CD4-positive, alpha-beta T cell (primary cell): ENCODE measurements around the gene MLC1. TPM values are rescaled to one million over a fixed set of nuclear protein-coding genes. Genes with fewer than 3 reads are reported as not detected.

Experiments
- ATAC-seq: fragments of 200-7000 bp; cut with Tn5 transposase; one replicate; pipeline ENCODE4 v1.10.0; 2022; ENCODE audit warnings: mild to moderate bottlenecking; ENCODE audit not compliant: poor library complexity
- CTCF ChIA-PET: fragments of 350-600 bp; sonication (Branson Sonifier 250); formaldehyde crosslinking; loops from one replicate; lab custom pipeline; 2021; ENCODE audit warnings: antibody characterized with exemption, inconsistent platforms; lab: Charles Lee
- POLR2A ChIA-PET: fragments of 350-600 bp; sonication (Branson Sonifier 250); formaldehyde crosslinking; loops from one replicate; lab custom pipeline; 2021; ENCODE audit warnings: antibody characterized with exemption, inconsistent platforms; lab: Charles Lee
- DNase-seq, 14 experiments: peaks; one replicate each; pipeline ENCODE4 v3.0.0-alpha.2; 2013 to 2020; ENCODE audit warnings: mixed read lengths in 2 of 14
- H3K27ac ChIP-seq, 2 donors: one replicate each; pipeline versions ENCODE4 v1.5.1 to v1.7.0; 2013; ENCODE audit warnings: low read length in 2 of 2, low read depth in 1 of 2, mild to moderate bottlenecking in 1 of 2
- H3K27me3 ChIP-seq, 2 experiments: 1 replicate in 1 of 2; 2 replicates in 1 of 2; pipeline versions ENCODE4 v1.6.1 to v1.7.0; 2013; ENCODE audit warnings: low read length in 2 of 2, control low read depth in 1 of 2, mild to moderate bottlenecking in 1 of 2, moderate library complexity in 1 of 2; ENCODE audit not compliant: insufficient read depth in 2 of 2, control insufficient read depth in 1 of 2
- H3K36me3 ChIP-seq: one replicate; pipeline ENCODE4 v1.6.1; 2013; ENCODE audit warnings: low read length, control low read depth; ENCODE audit not compliant: insufficient read depth
- H3K4me1 ChIP-seq: one replicate; pipeline ENCODE4 v1.6.1; 2013; ENCODE audit warnings: low read length, control low read depth; ENCODE audit not compliant: insufficient read depth
- H3K4me3 ChIP-seq: one replicate; pipeline ENCODE4 v1.5.1; 2013; ENCODE audit warnings: mild to moderate bottlenecking, low read length, moderate library complexity
- H3K9me3 ChIP-seq, 2 experiments: 1 replicate in 1 of 2; 2 replicates in 1 of 2; pipeline versions ENCODE4 v1.6.1 to v1.7.0; 2013; ENCODE audit warnings: low read length in 2 of 2, mild to moderate bottlenecking in 2 of 2, control low read depth in 1 of 2, moderate library complexity in 1 of 2; ENCODE audit not compliant: control insufficient read depth in 1 of 2, insufficient read depth in 1 of 2
- H3K27ac Mint-ChIP-seq: one replicate; pipeline ENCODE4 v1.8.0; 2020; ENCODE audit warnings: mixed read lengths
- H3K27me3 Mint-ChIP-seq: one replicate; pipeline ENCODE4 v1.8.0; 2021; ENCODE audit warnings: mixed read lengths
- H3K36me3 Mint-ChIP-seq: one replicate; pipeline ENCODE4 v1.8.0; 2021; ENCODE audit warnings: low read depth, mixed read lengths
- H3K4me1 Mint-ChIP-seq: one replicate; pipeline ENCODE4 v1.8.0; 2021; ENCODE audit warnings: low read depth, mixed read lengths
- H3K4me3 Mint-ChIP-seq: one replicate; pipeline ENCODE4 v1.8.0; 2020; ENCODE audit warnings: mild to moderate bottlenecking, mixed read lengths
- H3K9me3 Mint-ChIP-seq: one replicate; pipeline ENCODE4 v1.8.0; 2020; ENCODE audit warnings: mixed read lengths
- intact Hi-C, 2 experiments: fragments of 100-400 bp; cut with DNase I in 1 of 2; cut with micrococcal nuclease in 1 of 2; formaldehyde crosslinking; loops; one replicate each; pipeline versions ENCODE4 v1.15.1 to v1.9.0; 2023 to 2025; cut with DNase I, micrococcal nuclease
- total RNA-seq, 174 experiments: library from RNA in 2 of 174; stranded (reverse) in 2 of 174; gene quantifications; one replicate each; pipeline ENCODE4 v1.2.3 and lab custom pipeline; 2021 to 2026
- TF ChIP-seq, protein P1 (sequence below): fragments of 200-600 bp; IDR thresholded peaks from one replicate; pipeline ENCODE4 v1.8.0; 2022; ENCODE audit warnings: antibody characterized with exemption, mild to moderate bottlenecking

MLC1 gene
- total RNA-seq, 2 experiments from 2014 or later, result 0.16 TPM; not detected in 1

DNA sequence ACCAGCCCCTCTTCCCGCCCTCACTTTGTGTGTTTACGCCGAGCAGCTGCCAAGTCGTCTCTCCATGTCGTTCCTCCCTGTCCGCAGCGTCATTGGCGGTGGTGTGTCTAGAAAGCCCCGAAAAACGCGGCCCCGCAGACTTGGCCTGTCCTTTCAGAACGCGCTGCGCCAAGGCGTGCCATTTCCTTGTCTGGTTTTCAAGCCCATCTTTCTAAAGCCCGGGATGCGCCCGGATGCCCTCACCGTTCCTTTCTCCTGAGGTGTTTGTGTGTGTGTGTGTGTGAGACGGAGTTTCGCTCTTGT, 5.1 kb upstream of the MLC1 start:
- Histone ChIP-seq H3K27me3 (peaks cover 2 to 5% of the 10 kb centered on the region in 2 experiments), H3K9me3 (peaks cover 0 to 20% of the 10 kb centered on the region in 2 experiments), H3K4me1 (no peaks in the 10 kb centered on the region), H3K36me3 (no peaks in the 10 kb centered on the region), H3K27ac (no peak overlapping the region), H3K4me3 (no peak overlapping the region)
- Mint-ChIP-seq H3K4me1 (no peaks in the 10 kb centered on the region), H3K27me3 (peaks cover 6% of the 10 kb centered on the region), H3K9me3 (no peaks in the 10 kb centered on the region), H3K36me3 (no peaks in the 10 kb centered on the region), H3K27ac (no peak overlapping the region), H3K4me3 (no peak overlapping the region)
- ChIA-PET CTCF (no interaction called here), POLR2A (no interaction called here)
- intact Hi-C loops, result no loop called here
- DNase-seq (no peak), ATAC-seq (no peak)
- TF ChIP-seq, protein P1, sequence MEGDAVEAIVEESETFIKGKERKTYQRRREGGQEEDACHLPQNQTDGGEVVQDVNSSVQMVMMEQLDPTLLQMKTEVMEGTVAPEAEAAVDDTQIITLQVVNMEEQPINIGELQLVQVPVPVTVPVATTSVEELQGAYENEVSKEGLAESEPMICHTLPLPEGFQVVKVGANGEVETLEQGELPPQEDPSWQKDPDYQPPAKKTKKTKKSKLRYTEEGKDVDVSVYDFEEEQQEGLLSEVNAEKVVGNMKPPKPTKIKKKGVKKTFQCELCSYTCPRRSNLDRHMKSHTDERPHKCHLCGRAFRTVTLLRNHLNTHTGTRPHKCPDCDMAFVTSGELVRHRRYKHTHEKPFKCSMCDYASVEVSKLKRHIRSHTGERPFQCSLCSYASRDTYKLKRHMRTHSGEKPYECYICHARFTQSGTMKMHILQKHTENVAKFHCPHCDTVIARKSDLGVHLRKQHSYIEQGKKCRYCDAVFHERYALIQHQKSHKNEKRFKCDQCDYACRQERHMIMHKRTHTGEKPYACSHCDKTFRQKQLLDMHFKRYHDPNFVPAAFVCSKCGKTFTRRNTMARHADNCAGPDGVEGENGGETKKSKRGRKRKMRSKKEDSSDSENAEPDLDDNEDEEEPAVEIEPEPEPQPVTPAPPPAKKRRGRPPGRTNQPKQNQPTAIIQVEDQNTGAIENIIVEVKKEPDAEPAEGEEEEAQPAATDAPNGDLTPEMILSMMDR, result no peak

DNA sequence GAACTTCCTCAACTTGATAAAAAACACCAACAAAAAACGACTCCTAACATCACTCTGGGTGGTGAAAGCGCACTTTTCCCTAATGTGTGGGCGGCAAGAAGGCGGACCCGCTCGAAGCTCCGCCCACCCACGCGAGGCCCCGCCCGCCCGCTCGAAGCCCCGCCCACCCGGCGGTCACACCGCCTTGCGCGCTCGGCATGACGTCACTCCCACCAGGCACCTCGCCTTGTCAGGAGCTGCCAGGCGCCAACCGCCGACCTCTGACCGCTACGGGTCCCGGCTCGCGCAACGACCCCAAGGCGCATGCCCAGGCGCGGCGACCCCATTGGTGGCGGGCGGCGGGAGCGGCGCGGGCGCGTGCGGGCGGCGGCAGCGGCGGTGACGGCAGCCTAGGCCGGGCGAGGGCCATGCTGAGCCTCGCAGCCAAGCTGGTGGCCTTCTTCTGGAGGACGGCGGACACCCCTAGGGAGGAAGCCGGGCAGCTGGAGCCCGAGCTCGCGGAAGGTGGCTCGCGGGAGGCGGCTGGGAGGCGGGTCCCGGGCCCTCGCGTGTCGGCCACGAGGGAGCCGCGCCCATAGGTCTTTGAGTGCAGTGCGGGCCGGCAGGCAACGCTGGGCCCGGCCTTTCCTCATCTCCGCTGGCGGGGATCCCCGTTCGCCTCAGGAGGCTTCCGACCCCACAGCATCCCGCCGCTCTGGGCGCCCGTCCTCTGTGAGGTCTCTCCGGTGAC, 4.6 kb upstream of the MLC1 start, which contains the start of gene MOV10L1:
TSS of gene MOV10L1 (plus strand) at position 325 of the 730 bp plus-strand sequence. CDS start at position 408, 83 bp downstream.
- no peak within 1 kb of the TSS for H3K4me3 ChIP-seq
- Mint-ChIP-seq H3K27me3 (peaks cover 11% of the 10 kb centered on the region), H3K36me3 (no peaks in the 10 kb centered on the region), H3K4me3 (no peak within 1 kb of the TSS), H3K27ac (no peak within 1 kb of the TSS), H3K9me3 (no peaks in the 10 kb centered on the region), H3K4me1 (no peaks in the 10 kb centered on the region)
- intact Hi-C loops, result no loop called here
- ChIA-PET CTCF (no interaction called here), POLR2A (no interaction called here)
- TF ChIP-seq, protein P1, result no peak
- H3K4me1 ChIP-seq, result no peaks in the 10 kb centered on the region
- H3K9me3 ChIP-seq, result peaks cover 0 to 20% of the 10 kb centered on the region in 2 experiments
- H3K27me3 ChIP-seq, result peaks cover under 1 to 5% of the 10 kb centered on the region in 2 experiments
- H3K27ac ChIP-seq, result no peak within 1 kb of the TSS
- ATAC-seq, result no peak
- peak in 4 of 14 experiments; percentile 17 to 61 (median 28) for DNase-seq
- no peaks in the 10 kb centered on the region for H3K36me3 ChIP-seq

DNA sequence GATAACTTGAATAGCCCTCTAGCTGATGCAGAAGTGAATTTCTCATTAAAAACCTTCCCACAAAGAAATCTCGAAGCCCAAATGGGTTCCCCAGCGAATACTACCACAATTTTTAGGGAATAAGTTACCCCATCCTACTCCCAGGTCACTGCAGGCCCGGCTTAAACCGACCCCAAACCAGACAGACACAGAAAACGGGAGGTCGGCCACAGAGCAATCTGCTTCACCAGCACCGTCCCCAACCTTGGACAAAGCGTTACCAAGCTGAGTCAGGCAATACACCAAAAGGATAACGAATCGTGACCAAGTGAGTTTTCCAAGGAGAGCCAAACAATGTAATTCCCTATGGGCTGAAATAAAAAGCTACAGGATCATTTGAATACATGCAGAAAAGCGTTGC, 4.0 kb upstream of the MLC1 start:
- H3K9me3 ChIP-seq, result peaks cover 0 to 20% of the 10 kb centered on the region in 2 experiments
- no peak overlapping the region for H3K4me3 ChIP-seq
- TF ChIP-seq, protein P1, result no peak
- H3K36me3 Mint-ChIP-seq, result no peaks in the 10 kb centered on the region
- intact Hi-C loops, result no loop called here
- H3K27ac Mint-ChIP-seq, result no peak overlapping the region
- ChIA-PET CTCF (no interaction called here), POLR2A (no interaction called here)
- DNase-seq (no peak), ATAC-seq (no peak)
- peaks cover 6 to 9% of the 10 kb centered on the region in 2 experiments for H3K27me3 ChIP-seq
- H3K27me3 Mint-ChIP-seq, result peaks cover 13% of the 10 kb centered on the region
- H3K4me3 Mint-ChIP-seq, result no peak overlapping the region
- no peaks in the 10 kb centered on the region for H3K36me3 ChIP-seq
- no peak overlapping the region for H3K27ac ChIP-seq
- H3K9me3 Mint-ChIP-seq, result no peaks in the 10 kb centered on the region
- H3K4me1 ChIP-seq, result no peaks in the 10 kb centered on the region
- H3K4me1 Mint-ChIP-seq, result no peaks in the 10 kb centered on the region
